Suprapubic skin (tissue), 4 donors: ENCODE data around the gene KNOP1.

ENCODE experiments used
- CTCF ChIP-seq, 2 donors: fragments of 200-600 bp in 1 of 2; fragments of 450-650 bp in 1 of 2; sonication (generic) in 1 of 2; IDR thresholded peaks; one replicate each; pipeline ENCODE4 v1.5.1; 2016 to 2019; ENCODE audit warnings: antibody characterized with exemption in 2 of 2, mild to moderate bottlenecking in 1 of 2, moderate library complexity in 1 of 2
- EP300 ChIP-seq: sonication (generic); formaldehyde crosslinking; IDR thresholded peaks from one replicate; pipeline ENCODE4 v1.6.1; 2017; ENCODE audit warnings: antibody characterized with exemption
- POLR2A ChIP-seq, 2 donors: fragments of 450-650 bp; IDR thresholded peaks; one replicate each; pipeline ENCODE4 v1.6.1; 2017; ENCODE audit warnings: antibody characterized with exemption in 2 of 2, mild to moderate bottlenecking in 2 of 2, moderate library complexity in 2 of 2
- POLR2AphosphoS5 ChIP-seq, 3 donors: sonication (generic); formaldehyde crosslinking; IDR thresholded peaks; one replicate each; pipeline ENCODE4 v1.6.1; 2017; ENCODE audit warnings: antibody characterized with exemption in 3 of 3

- TF ChIP-seq CTCF (IDR thresholded peaks at IDR 0.05) (no peak), POLR2AphosphoS5 (IDR thresholded peaks at IDR 0.05) (no peak), POLR2A (IDR thresholded peaks at IDR 0.05) (no peak), EP300 (no peak)
Observed at GRCh38 chr16:19749571-19750080, 31.6 kb upstream of the KNOP1 start.
